SK-MEL-5 (cell line): Measurements from ENCODE around the gene ENO4. TPM values are rescaled to one million over a fixed set of nuclear protein-coding genes. Genes with fewer than 3 reads are reported as not detected.

Experiments used
- DNase-seq: peaks from one replicate; pipeline ENCODE4 v3.0.0-alpha.2; 2016; ENCODE audit warnings: low read depth, low spot score
- in situ Hi-C: cut with HindIII; loops from 2 replicates; pipeline ENCODE4 v1.10.0; 2016; ENCODE audit warnings: low sequenced_read_pairs, high pct_unique_total_duplicates, low pct_unique_long_range_greater_than_20kb
- total RNA-seq: library from RNA; depleted of rRNA; stranded (reverse); fragments of >200 nt; shearing (Covaris generic); gene quantifications from 2 replicates; pipeline ENCODE4 v1.2.3, GENCODE V29; 2014

The ENO4 gene
- total RNA-seq, 1 experiment from 2014 or later: 0.08 TPM

DNA sequence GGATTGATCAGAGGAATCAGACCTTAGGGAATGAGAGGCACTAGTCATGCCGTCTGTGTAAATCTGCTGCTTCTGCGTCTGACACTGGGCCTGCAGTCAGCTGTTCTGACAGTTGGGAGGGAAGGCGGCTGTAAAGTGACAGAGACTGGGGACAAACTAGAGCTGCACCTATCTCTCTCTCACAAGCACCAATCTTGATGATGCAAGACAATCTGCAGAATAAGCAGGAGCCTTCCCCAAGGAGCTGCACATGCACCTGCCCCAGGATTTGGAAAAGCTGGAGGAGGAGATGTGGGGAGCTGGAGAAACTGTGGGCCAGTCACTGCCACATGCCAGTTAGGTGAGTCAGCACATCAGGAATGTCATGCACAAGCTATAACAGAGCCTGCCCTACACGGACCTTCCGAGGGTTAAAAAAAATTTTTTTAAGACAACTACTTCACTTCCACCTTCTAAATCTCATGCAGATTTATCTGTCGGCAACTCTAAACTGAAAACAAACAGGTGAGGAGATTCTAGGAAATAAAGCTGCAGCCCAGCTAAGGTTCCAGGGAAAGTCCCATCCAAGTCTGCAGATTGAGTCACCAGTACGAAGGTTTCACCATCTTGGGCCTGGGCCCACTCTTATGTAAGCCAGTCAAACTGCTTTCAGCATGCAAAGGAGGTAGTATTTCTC lies 39.2 kb downstream of the ENO4 start:
- in situ Hi-C loops: no loop called here

GRCh38 chr10:116889066-116889465 lies 39.8 kb downstream of the ENO4 start:
- DNase-seq: no peak
- in situ Hi-C loops: no loop called here

More for the DNA sequence above, 39.2 kb downstream of the ENO4 start:
- no peak for DNase-seq

DNA sequence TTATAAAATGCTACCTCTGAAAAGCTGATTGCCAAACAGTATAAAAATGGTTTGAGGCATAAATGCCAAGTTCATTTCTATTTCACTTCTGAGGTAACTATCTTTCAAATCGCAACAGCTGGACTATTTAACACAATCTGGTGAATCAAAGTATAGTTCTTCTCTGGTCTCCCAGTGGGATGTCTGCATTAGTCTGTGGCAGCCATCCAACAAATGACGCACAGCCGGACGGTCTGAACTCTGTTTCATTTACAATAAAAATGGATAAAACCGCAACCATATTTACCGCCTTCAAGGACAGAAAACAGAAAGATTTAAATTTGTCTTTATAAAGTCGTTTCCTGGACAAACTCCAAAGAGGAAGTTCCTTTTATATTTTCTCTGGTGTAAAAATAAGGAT lies 41.9 kb downstream of the ENO4 start:
- peak; percentile 81 for DNase-seq
- in situ Hi-C loops: no loop called here

GRCh38 chr10:116892907-116893685 lies 43.8 kb downstream of the ENO4 start:
- in situ Hi-C loops: no loop called here
- DNase-seq: no peak

DNA sequence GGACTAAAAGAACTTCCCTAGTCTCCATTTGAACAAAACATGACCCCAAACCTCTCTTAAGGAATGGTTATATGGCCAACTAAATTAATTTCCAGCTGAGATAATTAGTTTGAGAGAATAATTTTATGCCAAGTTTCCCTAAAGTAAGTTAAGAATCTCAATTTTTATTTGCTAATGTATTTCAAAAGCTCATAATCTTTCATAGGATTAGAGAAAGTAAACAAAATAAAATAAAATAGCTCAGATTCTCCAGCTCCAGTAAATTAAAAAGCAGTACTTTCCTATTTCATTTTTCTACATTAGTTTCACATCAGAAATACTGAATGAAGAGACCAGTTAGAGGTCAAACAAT lies 44.4 kb downstream of the ENO4 start:
- no peak for DNase-seq
- in situ Hi-C loops: no loop called here

GRCh38 chr10:116899626-116900025 lies 50.3 kb downstream of the ENO4 start:
- in situ Hi-C loops: no loop called here
- DNase-seq: no peak

GRCh38 chr10:116905845-116906210 lies 56.5 kb downstream of the ENO4 start:
- in situ Hi-C loops: no loop called here
- no peak for DNase-seq

GRCh38 chr10:116907245-116907987 lies 58.1 kb downstream of the ENO4 start:
- in situ Hi-C loops: no loop called here
- no peak for DNase-seq

GRCh38 chr10:116909307-116909706 lies 60.0 kb downstream of the ENO4 start:
- no peak for DNase-seq
- in situ Hi-C loops: no loop called here

DNA sequence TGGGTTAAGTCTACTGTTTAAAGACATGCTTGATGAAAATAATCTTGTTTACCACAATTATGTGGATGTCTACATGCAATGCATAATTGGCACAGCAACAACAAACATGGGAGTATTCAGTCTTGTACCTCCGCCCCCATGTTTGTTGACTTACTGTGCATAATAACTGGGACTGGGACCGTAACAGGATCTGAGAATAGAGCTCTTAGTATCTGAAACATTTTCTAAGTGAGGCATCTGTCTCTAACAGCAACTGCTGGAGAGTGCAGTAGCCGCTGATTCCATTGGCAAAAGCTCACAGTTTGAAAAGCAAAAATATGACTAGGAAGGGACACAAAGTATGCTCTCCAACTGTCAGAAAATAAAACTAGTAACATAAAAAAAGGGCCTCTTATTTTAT lies 61.6 kb downstream of the ENO4 start:
- in situ Hi-C loops: no loop called here

DNA sequence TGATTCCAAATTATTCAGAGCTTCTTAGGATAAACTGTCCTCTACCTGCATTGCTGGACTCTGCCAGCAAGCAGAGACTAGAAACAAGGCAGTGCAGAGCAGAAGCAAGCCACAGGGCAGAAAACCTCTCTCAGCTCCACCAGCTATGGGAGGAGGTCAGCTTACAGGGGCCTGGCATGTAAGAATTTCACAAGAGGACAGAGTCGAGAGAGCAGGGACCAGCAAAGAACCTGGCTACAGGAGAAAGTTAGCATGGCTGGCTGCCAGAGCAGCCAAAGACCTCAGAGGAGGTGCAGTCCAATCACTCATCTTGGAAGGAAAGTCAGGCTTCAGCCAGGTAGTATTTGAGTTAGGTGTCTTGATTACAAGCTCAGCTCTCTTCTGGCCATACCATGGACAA lies 62.9 kb downstream of the ENO4 start:
- in situ Hi-C loops: no loop called here
- no peak for DNase-seq

More for the DNA sequence above, 61.6 kb downstream of the ENO4 start:
- DNase-seq: no peak

GRCh38 chr10:116913695-116914094 lies 64.4 kb downstream of the ENO4 start:
- in situ Hi-C loops: no loop called here
- no peak for DNase-seq

- in situ Hi-C loops: no loop called here
- no peak for DNase-seq
Observed at GRCh38 chr10:116915340-116915739, 66.0 kb downstream of the ENO4 start.

- DNase-seq: no peak
- in situ Hi-C loops: no loop called here
Observed at GRCh38 chr10:116917481-116917880, 68.2 kb downstream of the ENO4 start.

DNA sequence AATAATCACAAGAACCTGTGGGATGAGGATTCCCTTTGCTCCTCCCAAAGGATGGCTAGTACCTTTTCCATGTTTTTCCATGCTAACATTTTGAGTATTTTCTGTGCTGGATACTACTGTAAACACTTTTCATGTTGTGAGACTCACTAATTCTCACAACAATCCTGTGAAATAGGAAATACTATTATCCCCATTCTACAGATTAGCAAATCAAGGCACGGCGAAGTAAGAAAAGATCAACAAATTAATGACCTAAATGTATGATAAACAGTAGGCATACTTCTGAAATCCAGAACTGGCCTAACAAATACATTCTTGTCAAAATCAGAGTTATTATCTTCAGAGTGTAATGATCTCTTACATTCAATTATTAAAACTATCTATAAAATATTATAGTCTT lies 69.3 kb downstream of the ENO4 start:
- DNase-seq: no peak
- in situ Hi-C loops: no loop called here

GRCh38 chr10:116919164-116919563 lies 69.9 kb downstream of the ENO4 start:
- in situ Hi-C loops: no loop called here
- no peak for DNase-seq

DNA sequence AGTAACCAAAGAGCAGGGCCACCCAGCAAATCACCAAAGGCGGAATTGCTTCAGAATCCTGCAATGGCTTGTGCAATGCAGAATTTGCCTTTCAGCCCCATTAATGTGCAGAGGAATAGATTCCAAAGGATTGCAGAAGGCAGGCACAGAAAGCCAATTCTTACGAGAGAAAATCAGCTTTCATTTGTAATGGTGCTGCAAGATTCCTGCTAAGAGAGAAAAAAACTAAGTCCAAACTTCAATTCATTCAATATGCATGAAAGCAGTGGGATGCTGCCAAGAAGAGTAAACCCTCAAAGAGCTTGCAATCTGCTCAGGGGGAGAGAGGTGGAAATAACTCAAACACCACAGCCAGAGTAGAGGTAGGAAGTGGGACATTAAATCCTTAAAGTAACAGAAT lies 70.4 kb downstream of the ENO4 start:
- no peak for DNase-seq
- in situ Hi-C loops: no loop called here

GRCh38 chr10:116925056-116925455 lies 75.8 kb downstream of the ENO4 start:
- no peak for DNase-seq
- in situ Hi-C loops: no loop called here

DNA sequence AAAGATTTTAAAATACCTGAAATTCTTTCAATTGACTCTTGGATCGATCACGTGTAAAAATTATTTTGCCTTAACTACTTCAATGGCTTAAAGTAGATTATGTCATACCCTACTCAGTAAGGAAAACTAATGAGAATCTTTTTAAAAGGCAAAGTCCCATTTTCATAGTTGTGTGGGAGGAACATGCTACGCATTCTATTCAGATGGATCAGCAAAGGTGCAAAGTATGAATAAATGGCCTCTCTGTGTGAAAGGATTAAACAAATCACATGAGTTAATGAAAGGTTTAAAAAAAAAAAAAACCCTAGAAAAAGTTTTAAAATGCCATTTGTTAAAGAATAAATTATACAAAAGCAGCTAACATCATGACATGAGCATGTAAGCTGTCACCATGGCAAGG lies 77.1 kb downstream of the ENO4 start:
- no peak for DNase-seq
- in situ Hi-C loops: no loop called here
